ENCODE data around the gene ANXA11. TPM values are rescaled to one million over a fixed set of nuclear protein-coding genes. Genes with fewer than 3 reads are reported as not detected.
A peak's percentile ranks its signal among the peaks of the same experiment; 100 is the strongest.

The ANXA11 gene
- total and polyA plus RNA-seq, 7 donors, result 63.2 to 323 (median 109) TPM

DNA sequence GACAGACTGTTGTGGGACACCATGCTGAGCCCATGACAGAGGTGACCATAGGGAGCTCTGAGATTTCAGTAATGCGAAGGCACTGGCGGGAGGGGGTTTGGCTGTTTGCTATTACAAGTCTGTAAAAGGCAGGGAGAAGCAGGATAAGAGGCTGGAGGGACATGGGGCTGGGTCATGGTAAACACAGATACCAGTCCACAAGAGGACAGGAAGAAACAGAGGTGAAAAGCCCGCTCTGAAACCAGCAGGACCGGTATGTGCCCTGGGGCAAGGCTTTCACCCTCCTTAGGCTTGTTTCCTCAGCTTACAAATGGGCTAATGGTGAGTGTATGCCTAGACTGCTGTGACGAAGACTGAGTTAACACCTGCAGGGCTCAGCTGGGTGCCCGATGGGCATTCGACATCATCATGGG is 34.1 kb downstream of the ANXA11 start:
- no peak overlapping the region for H3K27ac ChIP-seq
- H3K27me3 ChIP-seq, result no peaks in the 10 kb centered on the region
- H3K36me3 ChIP-seq, result peaks cover 0 to 52% (median 16%) of the 10 kb centered on the region in 4 donors
- intact Hi-C loops (cut with DNase I), result no loop called here
- H3K9me3 ChIP-seq, result no peaks in the 10 kb centered on the region
- H3K4me1 ChIP-seq, result peaks cover 0 to 62% (median 30%) of the 10 kb centered on the region in 4 donors
- WGBS, 2 donors, result 23 to 72% methylated on average over 7 of the region's 7 CpGs
- DNase-seq, result peak; percentile 57
- H3K4me3 ChIP-seq, result no peak overlapping the region
- no peak for TF ChIP-seq POLR2A (IDR thresholded peaks at IDR 0.05)
- TF ChIP-seq, protein P1, sequence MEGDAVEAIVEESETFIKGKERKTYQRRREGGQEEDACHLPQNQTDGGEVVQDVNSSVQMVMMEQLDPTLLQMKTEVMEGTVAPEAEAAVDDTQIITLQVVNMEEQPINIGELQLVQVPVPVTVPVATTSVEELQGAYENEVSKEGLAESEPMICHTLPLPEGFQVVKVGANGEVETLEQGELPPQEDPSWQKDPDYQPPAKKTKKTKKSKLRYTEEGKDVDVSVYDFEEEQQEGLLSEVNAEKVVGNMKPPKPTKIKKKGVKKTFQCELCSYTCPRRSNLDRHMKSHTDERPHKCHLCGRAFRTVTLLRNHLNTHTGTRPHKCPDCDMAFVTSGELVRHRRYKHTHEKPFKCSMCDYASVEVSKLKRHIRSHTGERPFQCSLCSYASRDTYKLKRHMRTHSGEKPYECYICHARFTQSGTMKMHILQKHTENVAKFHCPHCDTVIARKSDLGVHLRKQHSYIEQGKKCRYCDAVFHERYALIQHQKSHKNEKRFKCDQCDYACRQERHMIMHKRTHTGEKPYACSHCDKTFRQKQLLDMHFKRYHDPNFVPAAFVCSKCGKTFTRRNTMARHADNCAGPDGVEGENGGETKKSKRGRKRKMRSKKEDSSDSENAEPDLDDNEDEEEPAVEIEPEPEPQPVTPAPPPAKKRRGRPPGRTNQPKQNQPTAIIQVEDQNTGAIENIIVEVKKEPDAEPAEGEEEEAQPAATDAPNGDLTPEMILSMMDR (IDR thresholded peaks at IDR 0.05), result no peak
- no peak for TF ChIP-seq POLR2AphosphoS5 (IDR thresholded peaks at IDR 0.05)
- no peak for TF ChIP-seq EP300 (IDR thresholded peaks at IDR 0.05)

DNA sequence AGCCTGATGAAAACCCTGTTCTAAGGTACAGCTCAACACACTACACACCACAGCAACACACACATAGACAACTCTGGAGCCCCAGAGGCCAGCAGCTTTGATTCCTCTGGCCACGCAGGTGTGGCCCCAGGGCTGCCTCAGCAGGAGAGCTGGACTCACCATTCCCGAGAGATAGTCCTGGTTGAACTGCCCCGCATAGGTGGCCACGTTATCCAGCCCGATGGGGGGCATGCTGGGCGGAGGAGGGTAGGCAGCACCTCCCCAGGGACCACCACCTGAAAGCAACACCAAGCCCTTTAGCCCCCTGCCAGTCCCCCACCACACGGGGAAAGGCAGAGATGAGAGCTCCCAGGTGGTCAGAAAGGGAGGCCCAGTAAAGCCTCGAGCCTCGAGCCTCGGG is 34.7 kb downstream of the ANXA11 start:
- Histone ChIP-seq H3K27ac (no peak overlapping the region), H3K9me3 (no peaks in the 10 kb centered on the region), H3K4me1 (peaks cover 0 to 57% (median 29%) of the 10 kb centered on the region in 4 donors), H3K27me3 (no peaks in the 10 kb centered on the region), H3K4me3 (no peak overlapping the region), H3K36me3 (peaks cover 0 to 58% (median 16%) of the 10 kb centered on the region in 4 donors)
- DNase-seq, result peak; percentile 58
- TF ChIP-seq POLR2A (IDR thresholded peaks at IDR 0.05) (no peak), EP300 (IDR thresholded peaks at IDR 0.05) (no peak), POLR2AphosphoS5 (IDR thresholded peaks at IDR 0.05) (no peak)
- TF ChIP-seq, protein P1 (IDR thresholded peaks at IDR 0.05), result no peak
- intact Hi-C loops (cut with DNase I), result no loop called here
- WGBS, 2 donors, result 76 to 85% methylated on average over 10 of the region's 10 CpGs

DNA sequence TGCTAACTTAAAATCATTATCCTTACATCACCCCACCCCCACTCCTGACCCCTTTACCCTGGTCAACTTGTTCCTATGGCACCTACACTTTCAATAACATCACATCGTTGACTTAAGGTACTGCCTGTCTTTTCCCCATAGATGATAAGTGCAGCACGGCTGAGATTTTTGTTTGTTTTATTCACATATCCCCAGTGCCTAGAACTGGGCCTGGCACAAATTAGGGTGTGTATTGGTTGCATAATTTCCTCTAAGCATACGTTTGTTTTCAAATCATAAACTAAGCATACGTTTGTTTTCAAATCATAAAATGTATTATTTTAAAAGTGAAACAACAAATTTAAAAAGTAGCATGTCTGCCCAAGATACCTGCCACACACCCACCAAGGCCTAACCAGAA is 35.3 kb downstream of the ANXA11 start:
- no peaks in the 10 kb centered on the region for H3K27me3 ChIP-seq
- peak overlapping the region in 1 of 4 donors; percentile 69 for H3K27ac ChIP-seq
- H3K9me3 ChIP-seq, result no peaks in the 10 kb centered on the region
- TF ChIP-seq, protein P1 (IDR thresholded peaks at IDR 0.05), result no peak
- no peak for TF ChIP-seq EP300 (IDR thresholded peaks at IDR 0.05)
- no peak for TF ChIP-seq POLR2A (IDR thresholded peaks at IDR 0.05)
- TF ChIP-seq POLR2AphosphoS5 (IDR thresholded peaks at IDR 0.05), result no peak
- H3K4me1 ChIP-seq, result peaks cover 0 to 55% (median 32%) of the 10 kb centered on the region in 4 donors
- intact Hi-C loops (cut with DNase I), result no loop called here
- DNase-seq, result no peak
- H3K36me3 ChIP-seq, result peaks cover 0 to 64% (median 21%) of the 10 kb centered on the region in 4 donors
- WGBS, 2 donors, result 11 to 61% methylated on average over 4 of the region's 4 CpGs
- H3K4me3 ChIP-seq, result no peak overlapping the region

DNA sequence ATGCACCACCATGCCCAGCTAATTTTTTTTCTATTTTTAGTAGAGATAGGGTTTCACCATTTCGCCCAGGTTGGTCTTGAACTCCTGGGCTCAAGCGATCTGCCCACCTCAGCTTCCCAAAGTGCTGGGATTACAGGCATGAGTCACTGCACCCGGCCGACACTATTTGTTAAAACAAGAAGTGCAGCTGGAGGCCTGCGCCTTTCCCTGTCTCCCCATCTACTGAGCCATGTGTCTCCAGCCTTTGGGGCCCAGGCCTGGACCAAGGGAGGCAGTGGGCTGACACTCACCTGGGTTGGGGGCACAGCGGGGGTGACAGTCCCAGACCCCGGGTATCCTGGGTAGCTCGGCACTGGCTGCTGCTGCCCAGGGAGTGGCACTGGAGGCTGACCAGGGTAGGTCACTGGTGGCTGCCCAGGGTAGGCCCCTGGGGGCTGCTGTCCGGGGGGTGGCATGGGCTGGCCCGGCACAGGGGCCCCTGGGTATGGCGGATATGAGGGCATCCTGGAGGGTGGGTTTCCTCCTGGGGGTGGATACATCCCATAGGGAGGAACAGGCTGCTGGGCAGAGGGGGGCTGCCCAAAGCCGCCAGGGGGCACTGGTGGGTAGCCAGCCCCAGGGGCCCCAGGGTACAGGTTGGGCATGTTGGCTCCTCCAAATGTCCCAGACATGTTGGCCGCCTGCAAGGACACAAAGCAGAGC is 36.5 kb downstream of the ANXA11 start:
- Histone ChIP-seq H3K27me3 (no peaks in the 10 kb centered on the region), H3K9me3 (no peaks in the 10 kb centered on the region), H3K4me1 (peaks cover 0 to 59% (median 41%) of the 10 kb centered on the region in 4 donors), H3K4me3 (no peak overlapping the region), H3K36me3 (peaks cover 0 to 76% (median 29%) of the 10 kb centered on the region in 4 donors), H3K27ac (peak overlapping the region; percentile 6 to 69 (median 46))
- peak; percentile 69 for DNase-seq
- intact Hi-C loops (cut with DNase I), result no loop called here
- WGBS, 2 donors, result 90 to 91% methylated on average over 13 of the region's 13 CpGs
- TF ChIP-seq, protein P1 (IDR thresholded peaks at IDR 0.05), result no peak
